NCI-H2171 treated with DMSO at 0.1 percent for 48 hours (cell line): ENCODE measurements around the gene SLC25A44.
"Not testable (repeated sequence)": the region's sequence is repeated elsewhere in the genome, so short reads cannot be mapped to it uniquely, and the experiment has no call there.

Experiments used
- DNase-seq: peaks from one replicate; lab custom pipeline; 2025; lab: John Stamatoyannopoulos, UW

Gene SLC25A44

DNA sequence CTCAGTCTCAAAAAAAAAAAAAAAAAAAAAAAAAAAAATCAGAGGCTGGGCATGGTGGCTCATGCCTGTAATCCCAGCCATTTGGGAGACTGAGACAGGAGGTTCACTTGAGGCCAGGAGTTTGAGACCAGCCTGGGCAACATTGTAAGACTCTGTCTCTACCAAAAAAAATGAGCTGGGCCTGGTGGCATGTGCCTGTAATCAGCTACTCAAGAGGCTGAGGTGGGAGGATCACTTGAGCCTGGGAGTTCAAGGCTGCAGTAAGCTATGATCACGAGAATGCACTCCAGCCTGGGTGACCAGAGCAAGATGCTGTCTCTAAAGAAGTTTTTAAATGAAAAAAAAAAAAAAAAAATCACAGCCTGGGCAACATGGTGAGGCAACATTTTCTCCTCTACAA is 30.2 kb upstream of the SLC25A44 start:
- no peak for DNase-seq

DNA sequence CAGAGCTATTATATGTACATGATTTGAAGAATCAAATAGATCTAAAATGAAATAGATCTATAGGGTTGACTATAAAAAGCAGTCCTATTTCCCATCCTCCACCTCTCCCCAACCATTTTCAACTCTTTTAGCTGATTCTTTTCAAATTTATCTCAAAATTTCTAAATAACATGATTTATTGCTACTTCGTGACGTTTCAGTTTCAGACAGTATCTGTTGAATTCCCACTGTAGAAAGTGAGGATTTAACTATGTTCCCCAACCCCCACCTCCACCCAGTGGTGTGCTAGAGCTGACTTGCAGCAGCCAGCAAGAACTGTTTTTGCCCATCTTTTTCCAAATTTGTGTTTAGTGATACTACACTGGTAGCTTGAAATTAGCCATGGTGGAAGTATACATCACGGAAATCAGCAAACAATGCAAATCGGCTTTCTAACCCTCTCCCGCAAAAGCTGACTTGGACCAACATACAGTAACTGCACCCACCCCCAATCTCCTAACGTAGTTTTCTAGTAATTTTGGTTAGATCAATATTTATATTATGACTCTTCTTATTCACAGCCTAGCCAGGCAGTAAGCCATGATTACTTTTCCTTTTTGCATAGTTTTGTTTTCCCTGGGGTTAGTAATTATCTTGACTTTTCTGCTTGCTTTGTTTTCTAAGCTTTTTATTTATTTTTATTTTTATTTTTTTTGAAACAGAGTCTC is 29.6 kb upstream of the SLC25A44 start:
- no peak for DNase-seq

DNA sequence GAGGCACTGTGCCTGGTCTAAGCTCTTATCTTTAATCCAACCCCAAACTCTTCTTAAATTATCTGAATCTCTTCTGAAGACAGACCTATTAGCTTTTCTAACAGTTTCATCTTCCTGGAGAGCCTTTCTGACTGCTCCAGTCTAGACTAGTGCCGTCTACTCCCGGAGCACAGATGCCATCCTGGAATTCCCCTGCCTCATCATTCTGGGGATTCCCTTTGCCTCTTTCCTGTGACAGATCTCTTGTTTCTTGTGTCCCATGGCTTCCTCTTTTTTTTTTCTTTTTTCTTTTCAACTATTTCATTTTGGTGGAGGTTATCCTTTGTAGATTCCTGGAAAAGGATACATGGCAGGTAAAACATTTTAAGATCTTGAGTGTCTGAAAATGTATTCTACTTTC is 28.8 kb upstream of the SLC25A44 start:
- no peak for DNase-seq

DNA sequence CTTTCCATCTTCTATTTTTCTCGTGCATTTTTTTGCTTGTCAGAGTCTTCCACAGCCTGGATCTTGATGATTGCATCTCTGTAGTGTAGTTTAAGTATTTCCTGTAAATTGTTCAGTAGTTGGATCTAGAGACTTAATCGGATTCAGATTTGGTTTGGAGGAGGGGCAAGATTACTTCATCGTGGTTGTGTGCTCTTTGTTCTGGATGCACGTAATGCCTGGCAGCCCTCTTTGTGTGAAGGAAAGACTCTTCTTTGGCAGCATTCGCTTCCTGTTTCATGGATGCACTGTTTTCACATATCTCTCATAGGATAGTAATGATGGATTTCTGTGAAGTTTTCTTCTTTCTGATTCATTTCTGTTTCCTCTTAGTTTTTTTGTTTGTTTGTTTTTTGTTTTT is 26.4 kb upstream of the SLC25A44 start:
- DNase-seq: no peak

DNA sequence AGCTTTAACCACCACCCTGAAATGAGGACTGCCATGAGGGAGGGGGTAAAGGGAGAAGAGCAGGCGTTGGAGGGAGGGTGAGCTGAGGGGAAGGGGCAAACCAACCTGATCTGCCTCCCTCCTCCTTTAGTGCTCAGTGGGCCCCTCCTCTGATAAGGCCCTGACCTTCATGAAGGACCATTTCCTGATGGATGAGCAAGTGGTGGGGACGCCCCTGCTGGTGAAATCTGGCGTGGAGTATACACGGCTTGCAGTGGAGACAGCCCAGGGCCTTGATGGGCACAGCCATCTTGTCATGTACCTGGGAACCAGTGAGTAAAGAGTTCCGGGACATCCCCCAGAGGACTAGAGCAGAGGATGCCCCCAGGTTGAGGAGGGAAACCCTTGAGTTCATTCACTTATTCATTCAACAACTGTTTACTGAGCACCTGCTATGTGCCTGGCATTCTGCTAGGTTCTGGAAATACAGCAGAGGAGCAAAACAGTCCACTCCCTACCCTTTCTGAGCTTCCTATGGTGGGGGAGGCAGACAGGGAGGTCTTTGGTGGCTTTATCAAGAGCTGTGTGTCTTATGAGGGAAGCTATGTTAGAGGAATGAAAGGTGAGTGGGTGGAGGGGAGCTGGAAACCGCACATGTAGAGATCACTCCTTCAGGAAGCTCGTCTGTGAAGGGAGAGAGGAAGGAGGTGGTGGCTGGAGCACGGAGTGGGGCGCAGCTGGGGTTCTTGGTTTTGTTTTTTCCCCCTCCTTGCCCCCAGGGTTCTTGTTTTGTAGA is 21.0 kb upstream of the SLC25A44 start:
- DNase-seq: no peak

DNA sequence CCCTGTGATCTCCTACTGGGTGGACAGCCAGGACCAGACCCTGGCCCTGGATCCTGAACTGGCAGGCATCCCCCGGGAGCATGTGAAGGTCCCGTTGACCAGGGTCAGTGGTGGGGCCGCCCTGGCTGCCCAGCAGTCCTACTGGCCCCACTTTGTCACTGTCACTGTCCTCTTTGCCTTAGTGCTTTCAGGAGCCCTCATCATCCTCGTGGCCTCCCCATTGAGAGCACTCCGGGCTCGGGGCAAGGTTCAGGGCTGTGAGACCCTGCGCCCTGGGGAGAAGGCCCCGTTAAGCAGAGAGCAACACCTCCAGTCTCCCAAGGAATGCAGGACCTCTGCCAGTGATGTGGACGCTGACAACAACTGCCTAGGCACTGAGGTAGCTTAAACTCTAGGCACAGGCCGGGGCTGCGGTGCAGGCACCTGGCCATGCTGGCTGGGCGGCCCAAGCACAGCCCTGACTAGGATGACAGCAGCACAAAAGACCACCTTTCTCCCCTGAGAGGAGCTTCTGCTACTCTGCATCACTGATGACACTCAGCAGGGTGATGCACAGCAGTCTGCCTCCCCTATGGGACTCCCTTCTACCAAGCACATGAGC is 17.2 kb upstream of the SLC25A44 start:
- no peak for DNase-seq

DNA sequence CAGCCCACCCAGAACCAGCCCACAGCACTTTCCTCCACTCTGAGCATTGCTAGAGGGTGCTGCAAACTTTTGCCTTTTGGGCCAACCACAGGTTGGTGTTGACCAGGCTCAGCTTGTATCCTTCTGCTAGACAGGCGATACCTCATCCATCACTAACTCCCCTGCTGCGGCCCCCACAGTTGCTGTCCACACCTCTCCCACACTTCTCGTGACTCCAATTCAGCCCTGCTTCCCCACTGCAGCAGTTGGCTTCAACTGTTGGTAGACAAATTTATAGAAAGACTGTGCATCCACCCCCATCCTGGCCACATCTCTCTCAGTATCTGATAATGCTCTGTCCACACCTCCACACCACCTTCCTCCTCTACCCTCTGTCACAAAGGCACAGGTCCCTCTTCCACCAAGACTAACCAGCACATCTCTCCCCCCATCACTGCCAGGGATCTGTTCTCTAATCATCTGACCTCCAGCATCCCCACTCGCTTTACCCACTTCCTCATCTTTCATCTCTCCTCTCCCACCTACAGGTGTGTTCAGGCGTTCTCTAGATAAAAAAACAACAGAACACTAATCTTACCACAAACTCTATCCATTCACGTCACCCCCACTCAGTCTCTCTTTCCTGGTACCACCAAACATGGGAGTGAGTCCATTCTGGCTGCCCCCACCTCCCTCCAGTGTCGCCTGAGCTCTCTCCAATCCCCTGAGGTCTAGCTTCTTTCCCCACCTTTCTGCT is 15.8 kb upstream of the SLC25A44 start:
- DNase-seq: no peak

DNA sequence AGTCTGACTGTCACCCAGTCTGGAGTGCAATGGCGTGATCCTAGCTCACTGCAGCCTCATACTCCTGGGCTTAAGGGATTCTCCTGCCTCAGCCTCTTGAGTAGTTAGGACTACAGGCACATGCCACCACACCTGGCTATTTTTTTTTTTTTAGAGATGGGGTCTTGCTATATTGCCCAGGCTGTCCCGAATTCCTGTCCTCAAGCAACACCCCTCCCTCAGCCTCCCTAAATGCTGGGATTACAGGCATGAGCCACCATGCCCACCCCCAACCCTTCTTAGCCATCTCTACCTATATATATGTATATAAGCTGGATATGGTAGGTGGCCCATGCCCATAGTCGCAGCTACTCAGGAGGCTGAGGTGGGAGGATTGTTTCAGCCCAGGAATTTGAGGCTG is 13.4 kb upstream of the SLC25A44 start:
- DNase-seq: no peak

DNA sequence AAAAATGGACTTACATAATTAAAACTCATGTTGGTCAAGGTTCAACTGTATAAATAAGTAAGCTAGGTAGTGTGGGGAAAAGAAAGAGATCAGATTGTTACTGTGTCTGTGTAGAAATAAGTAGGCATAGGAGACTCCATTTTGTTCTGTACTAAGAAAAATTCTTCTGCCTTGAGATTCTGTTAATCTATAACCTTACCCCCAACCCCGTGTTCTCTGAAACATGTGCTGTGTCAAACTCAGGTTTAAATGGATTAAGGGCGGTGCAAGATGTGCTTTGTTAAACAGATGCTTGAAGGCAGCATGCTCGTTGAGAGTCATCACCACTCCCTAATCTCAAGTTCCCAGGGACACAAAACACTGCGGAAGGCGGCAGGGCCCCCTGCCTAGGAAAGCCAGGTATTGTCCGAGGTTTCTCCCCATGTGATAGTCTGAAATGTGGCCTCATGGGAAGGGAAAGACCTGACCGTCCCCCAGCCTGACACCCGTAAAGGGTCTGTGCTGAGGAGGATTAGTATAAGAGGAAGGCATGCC is 12.4 kb upstream of the SLC25A44 start:
- not testable (repeated sequence) for DNase-seq

DNA sequence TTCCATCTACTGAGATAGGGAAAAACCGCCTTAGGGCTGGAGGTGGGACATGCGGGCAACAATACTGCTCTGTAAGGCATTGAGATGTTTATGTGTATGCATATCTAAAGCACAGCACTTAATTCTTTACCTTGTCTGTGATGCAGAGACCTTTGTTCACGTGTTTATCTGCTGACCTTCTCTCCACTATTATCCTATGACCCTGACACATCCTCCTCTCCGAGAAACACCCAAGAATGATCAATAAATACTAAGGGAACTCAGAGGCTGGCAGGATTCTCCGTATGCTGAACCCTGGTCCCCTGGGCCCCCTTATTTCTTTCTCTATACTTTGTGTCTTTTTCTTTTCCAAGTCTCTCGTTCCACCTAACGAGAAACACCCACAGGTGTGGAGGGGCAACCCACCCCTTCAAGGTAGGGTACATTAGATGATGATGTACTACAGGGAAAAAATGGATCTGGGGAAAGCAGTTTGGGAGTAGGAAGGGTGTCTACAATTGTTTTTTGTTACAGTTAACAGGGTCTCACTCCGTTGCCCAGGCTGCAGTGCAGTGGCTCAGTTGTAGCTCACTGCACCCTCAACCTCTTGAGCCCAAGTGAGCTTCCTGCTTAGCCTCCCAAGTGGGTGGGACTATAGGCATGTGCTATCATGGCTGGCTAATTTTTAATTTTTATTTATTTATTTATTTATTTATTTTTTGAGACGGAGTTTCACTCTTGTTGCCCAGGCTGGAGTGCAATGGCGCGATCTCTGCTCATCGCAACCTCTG is 11.7 kb upstream of the SLC25A44 start:
- not testable (repeated sequence) for DNase-seq

DNA sequence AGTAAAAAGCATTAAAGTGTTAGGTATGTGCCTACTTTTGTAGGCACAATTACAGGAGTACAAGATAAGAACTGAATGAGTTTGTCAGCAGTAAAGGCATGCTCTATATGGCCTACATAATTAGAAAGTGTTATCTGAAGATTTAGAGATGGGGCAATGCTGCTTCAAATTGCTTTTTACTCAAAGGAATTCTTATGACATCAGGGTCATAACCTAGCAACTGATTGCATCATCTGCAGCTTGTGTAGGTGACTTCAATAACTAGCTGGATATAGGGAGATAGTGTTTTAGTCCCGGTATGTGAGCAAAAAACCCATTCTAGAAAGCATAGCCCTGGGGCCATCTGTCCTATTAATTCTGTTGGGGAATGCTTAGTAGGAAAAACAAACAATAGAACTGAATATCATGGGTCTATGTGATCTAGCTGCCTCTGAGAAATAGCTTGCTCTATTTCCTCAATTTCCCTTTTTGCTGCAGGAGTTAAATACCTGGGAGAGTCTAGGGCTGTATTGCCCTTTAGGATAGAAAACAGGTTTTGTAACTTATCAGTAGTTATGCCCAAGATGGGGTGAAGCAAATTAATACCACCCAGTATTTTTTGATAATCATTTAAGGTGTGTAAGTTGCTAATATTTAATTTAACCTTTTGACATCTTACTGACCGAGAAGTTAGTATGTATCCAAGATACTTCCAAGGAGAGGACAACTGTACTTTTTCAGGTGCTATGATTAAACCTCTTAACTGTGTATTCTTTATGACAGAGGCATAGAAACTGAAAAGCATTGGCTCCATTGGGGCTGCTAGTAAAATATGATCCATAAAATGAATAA is 7.3 kb upstream of the SLC25A44 start:
- DNase-seq: not testable (repeated sequence)

DNA sequence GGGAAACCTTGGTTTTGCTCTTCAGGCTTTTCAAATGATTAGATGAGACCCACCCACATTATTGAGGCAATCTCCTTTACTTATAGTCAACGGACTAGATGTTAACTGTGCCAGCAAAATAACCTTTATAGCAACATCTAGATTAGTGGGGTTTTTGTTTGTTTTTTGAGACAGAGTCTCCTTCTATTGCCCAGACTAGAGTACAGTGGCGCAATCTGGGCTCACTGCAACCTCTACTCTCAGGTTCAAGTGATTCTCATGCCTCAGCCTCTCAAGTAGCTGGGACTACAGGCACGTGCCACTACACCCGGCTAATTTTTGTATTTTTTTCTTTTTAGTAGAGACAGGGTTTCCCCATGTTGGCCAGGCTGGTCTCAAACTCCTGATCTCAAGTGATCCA is 3.6 kb upstream of the SLC25A44 start:
- not testable (repeated sequence) for DNase-seq

DNA sequence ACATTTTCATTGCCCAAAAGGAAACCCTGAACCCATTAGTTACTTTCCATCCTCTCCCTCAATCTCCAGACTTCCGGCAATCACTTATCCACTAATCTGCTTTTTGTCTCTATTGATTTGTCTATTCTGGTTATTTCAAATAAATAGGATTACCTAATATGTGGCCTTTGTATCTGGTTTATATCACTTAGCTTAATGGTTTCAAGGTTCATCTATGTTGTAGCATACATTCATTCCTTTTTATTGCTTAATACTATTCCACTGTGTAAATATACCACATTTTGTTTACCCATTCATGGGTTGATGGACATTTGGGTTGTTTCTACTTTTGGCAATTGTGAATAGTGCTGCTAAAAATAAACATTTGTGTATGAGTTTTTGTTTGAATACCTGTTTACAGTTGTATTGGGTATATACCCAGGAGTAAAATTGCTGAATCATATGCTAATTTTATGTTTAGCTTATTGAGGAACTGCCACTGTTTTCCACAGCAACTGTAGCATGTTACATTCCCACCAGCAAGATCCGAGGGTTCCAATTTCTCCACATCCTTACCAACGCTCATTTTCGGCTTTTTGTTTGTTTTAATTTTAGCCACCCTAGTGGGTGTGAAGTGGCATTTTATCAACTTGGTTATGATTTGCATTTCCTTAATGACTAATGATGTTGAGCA is 2.5 kb upstream of the SLC25A44 start:
- DNase-seq: no peak

DNA sequence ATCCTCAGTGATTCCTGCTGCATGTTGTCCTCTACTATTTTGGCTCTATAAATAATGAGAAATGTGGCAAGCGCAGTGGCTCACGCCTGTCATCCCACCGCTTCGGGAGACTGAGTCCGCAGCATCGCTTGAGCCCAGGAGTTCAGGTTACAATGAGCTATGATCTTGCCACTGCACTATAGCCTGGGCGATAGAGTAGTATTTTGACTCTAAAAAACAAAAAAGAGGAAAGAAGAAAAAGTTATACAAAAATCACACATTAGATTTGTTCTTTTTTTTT is 756 bp upstream of the SLC25A44 start:
- no peak for DNase-seq

DNA sequence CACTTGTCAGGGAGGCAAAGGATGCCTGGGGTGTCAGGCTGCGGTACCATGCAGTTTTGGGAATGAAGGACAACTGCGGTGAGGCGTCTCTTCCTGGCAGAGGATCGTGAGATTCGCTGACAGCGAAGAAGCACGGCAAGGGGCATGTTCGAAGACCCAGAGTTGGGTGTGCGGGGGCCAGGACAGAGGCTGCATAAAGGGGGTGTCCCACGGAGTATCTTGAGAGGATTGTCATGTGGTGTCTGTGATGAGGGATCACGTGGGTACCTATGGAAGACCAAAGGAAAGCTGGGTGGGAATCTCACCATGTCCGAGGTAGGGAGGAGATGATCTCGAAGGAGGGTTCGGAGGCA is 372 bp downstream of the SLC25A44 start:
- peak; percentile 27 for DNase-seq

DNA sequence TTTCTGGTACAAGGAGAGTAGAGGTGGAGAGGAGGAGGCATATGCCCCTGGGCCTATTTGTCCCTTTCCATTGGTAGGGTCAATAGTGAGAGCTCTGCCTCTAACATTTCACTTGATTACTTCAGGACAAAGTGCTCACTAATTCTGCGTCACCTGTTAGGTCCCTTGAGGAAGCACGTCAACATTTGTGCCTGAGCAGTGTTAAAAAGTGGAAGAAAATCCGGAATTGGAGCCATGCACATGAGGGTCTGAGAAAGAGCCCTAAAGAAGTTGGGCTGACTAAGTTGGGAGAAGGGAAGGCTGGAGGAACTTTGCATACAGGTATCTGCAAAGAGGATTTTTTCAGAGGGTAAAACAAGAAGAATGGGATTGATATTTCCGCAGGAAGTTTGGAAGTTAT is 1.9 kb downstream of the SLC25A44 start:
- DNase-seq: no peak

DNA sequence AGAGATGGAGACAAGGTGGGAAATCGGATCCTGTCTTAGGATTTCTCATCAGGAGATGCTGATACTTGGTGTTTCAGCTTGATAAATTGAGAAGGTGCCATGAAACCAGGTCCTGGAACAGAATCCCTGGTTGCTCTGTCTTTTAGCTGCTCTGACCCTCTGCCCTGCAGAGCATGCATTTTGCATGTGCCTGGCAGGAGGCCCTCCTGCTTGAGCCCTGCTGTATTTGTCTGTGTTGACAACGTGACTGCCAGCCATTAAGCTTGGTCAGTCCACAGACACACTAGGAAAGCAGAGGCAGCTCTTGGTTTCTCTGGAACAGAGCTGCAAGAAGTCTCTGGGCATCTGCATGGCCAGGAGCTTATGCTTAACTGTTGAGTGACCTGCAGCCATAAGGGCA is 2.5 kb downstream of the SLC25A44 start:
- no peak for DNase-seq

DNA sequence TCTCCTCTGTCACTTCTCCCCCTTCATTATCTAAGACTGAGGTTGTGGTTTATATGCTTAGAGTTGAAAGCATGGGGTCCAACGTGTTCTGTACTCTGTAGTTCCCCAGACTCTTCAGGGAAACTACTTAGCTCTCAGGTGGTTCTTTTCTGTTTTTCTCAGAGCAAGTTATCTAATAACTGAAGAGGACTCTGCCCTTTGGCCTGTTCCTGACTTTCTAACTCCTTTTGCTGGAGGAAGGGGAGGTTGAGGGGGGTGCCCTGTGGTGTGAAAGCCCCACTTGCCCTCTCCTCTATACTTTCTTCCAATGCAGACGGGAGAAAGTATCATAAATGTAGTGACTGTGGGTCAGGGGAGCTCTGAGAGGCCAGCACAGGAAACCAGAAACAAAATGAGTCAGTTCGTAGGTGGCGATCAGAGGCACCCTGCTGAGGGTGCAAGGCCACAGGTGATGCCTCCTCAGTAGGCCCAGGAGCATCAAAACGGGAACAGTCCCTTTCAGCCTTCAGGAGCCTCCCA is 5.0 kb downstream of the SLC25A44 start:
- DNase-seq: no peak

DNA sequence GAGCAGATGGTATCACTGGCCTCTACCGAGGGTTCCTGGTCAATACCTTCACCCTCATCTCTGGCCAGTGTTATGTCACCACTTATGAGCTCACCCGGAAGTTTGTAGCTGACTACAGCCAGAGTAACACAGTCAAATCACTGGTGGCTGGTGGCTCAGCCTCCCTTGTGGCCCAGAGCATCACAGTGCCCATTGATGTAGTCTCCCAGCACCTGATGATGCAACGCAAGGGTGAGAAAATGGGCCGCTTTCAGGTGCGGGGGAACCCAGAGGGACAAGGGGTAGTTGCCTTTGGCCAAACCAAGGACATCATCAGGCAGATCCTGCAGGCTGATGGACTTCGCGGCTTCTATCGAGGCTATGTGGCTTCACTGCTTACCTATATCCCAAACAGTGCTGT is 6.1 kb downstream of the SLC25A44 start:
- no peak for DNase-seq

DNA sequence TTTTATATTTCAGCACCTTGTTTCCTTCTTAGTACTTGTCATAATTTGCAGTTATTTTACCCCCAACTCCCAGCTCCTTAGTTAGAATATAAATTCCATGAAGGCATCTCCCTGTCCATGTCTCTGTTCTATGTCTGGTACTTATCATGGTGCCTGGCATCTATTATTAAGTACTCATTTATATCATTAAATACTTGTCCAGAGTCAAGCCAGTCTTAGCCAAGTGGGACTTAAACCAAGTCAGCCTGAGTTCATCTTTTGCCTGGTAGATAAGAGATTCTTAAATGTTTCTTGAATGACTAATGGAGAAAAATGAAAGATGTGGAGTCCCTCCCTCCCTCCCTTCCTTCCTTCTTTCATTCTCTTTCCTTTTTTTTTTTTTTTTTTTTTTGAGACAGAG is 9.4 kb downstream of the SLC25A44 start:
- DNase-seq: no peak
